SK-N-SH treated with all-trans-retinoic acid at 6 μM for 48 hours (cell line): Measurements from ENCODE around the gene KRTAP2-3.

Source experiments
- ARNTL ChIP-seq: fragments of 450-650 bp; formaldehyde crosslinking; IDR thresholded peaks from 2 replicates; pipeline ENCODE4 v1.5.0; 2020; ENCODE audit warnings: low read depth, mild to moderate bottlenecking, moderate library complexity, borderline replicate concordance
- CREB5 ChIP-seq: fragments of 250-450 bp; sonication (Bioruptor Pico); IDR thresholded peaks from 2 replicates; pipeline ENCODE4 v1.5.1; 2020; ENCODE audit warnings: low read depth, mild to moderate bottlenecking, moderate library complexity
- PATZ1 ChIP-seq: fragments of 250-450 bp; sonication (Bioruptor Pico); IDR thresholded peaks from 2 replicates; pipeline ENCODE4 v1.8.0; 2020; ENCODE audit warnings: mild to moderate bottlenecking, moderate library complexity, borderline replicate concordance
- SNAI2 ChIP-seq: fragments of 250-450 bp; sonication (Bioruptor Pico); IDR thresholded peaks from 2 replicates; pipeline ENCODE4 v1.5.0; 2020; ENCODE audit warnings: mild to moderate bottlenecking, moderate library complexity
- TOX ChIP-seq: fragments of 250-450 bp; sonication (Bioruptor Pico); IDR thresholded peaks from 2 replicates; pipeline ENCODE4 v1.8.0; 2021; ENCODE audit warnings: mild to moderate bottlenecking, moderate library complexity, borderline replicate concordance
- TSHZ2 ChIP-seq: fragments of 250-450 bp; sonication (Bioruptor Pico); IDR thresholded peaks from 2 replicates; pipeline ENCODE4 v1.5.0; 2020; ENCODE audit warnings: mild to moderate bottlenecking, moderate library complexity
- ZFP3 ChIP-seq: fragments of 250-450 bp; sonication (Bioruptor Pico); IDR thresholded peaks from 2 replicates; pipeline ENCODE4 v1.5.0; 2020; ENCODE audit warnings: mild to moderate bottlenecking, moderate library complexity

- TF ChIP-seq TSHZ2 (no peak), ARNTL (CRISPR knock-in tag) (no peak), CREB5 (CRISPR knock-in tag) (no peak), PATZ1 (CRISPR knock-in tag) (no peak), ZFP3 (no peak), SNAI2 (no peak), TOX (CRISPR knock-in tag) (no peak)
Observed at GRCh38 chr17:41057547-41057946, 2.4 kb downstream of the KRTAP2-3 start.
